ENCODE results near the gene CCDC15. TPM values are rescaled to one million over a fixed set of nuclear protein-coding genes. Genes with fewer than 3 reads are reported as not detected.
A peak's percentile ranks its signal among the peaks of the same experiment; 100 is the strongest.

The CCDC15 gene
- total RNA-seq, 1 donor from 2014 or later = 3.3 TPM

GRCh38 chr11:125070699-125071254, 116.8 kb downstream of the CCDC15 start:
- no peak overlapping the region for H3K4me3 ChIP-seq (ENCODE audit: low read depth, low read length)
- no peak for TF ChIP-seq CTCF (conservative IDR thresholded peaks at IDR 0.05; ENCODE audit: low read depth, low read length)
- DNase-seq (ENCODE audit: low read depth) = peak; percentile 35

- no peak overlapping the region for H3K4me3 ChIP-seq (ENCODE audit: low read depth, low read length)
- DNase-seq (ENCODE audit: low read depth) = no peak
- no peak for TF ChIP-seq CTCF (conservative IDR thresholded peaks at IDR 0.05; ENCODE audit: low read depth, low read length)
Measured at GRCh38 chr11:125071435-125071834, 117.4 kb downstream of the CCDC15 start.

- no peak for DNase-seq (ENCODE audit: low read depth)
- TF ChIP-seq CTCF (conservative IDR thresholded peaks at IDR 0.05; ENCODE audit: low read depth, low read length) = no peak
- H3K4me3 ChIP-seq (ENCODE audit: low read depth, low read length) = no peak overlapping the region
Measured at GRCh38 chr11:125071846-125072217, 117.8 kb downstream of the CCDC15 start.

- no peak for DNase-seq (ENCODE audit: low read depth)
- no peak overlapping the region for H3K4me3 ChIP-seq (ENCODE audit: low read depth, low read length)
- no peak for TF ChIP-seq CTCF (conservative IDR thresholded peaks at IDR 0.05; ENCODE audit: low read depth, low read length)
Measured at GRCh38 chr11:125072218-125072960, 118.4 kb downstream of the CCDC15 start.

- H3K4me3 ChIP-seq (ENCODE audit: low read depth, low read length) = no peak overlapping the region
- no peak for DNase-seq (ENCODE audit: low read depth)
- TF ChIP-seq CTCF (conservative IDR thresholded peaks at IDR 0.05; ENCODE audit: low read depth, low read length) = no peak
Measured at GRCh38 chr11:125072961-125073590, 119.1 kb downstream of the CCDC15 start.

- TF ChIP-seq CTCF (conservative IDR thresholded peaks at IDR 0.05; ENCODE audit: low read depth, low read length) = no peak
- DNase-seq (ENCODE audit: low read depth) = no peak
- H3K4me3 ChIP-seq (ENCODE audit: low read depth, low read length) = no peak overlapping the region
Measured at GRCh38 chr11:125073616-125074483, 119.8 kb downstream of the CCDC15 start.

Measured in epithelial cell of proximal tubule (primary cell).